ENCODE results near the gene FYCO1.

Gene FYCO1

GRCh38 chr3:46025139-46025538 is 29.5 kb upstream of the FYCO1 start:
- DNase-seq (no peak), ATAC-seq (ENCODE audit: insufficient read depth, low read depth) (no peak)
- H3K27ac ChIP-seq (ENCODE audit: low read length): no peak overlapping the region
- no peak overlapping the region for H2AFZ ChIP-seq (ENCODE audit: low read depth, low read length)
- H3K4me2 ChIP-seq (ENCODE audit: insufficient read depth, low read length): no peak overlapping the region
- H3K9me3 ChIP-seq (ENCODE audit: insufficient read depth, low read length, severe bottlenecking): peaks cover 25% of the 10 kb centered on the region
- H3K4me3 ChIP-seq (ENCODE audit: low read depth in 1 of 2, low read length in 2 of 2): no peak overlapping the region
- no peaks in the 10 kb centered on the region for H3K36me3 ChIP-seq (ENCODE audit: insufficient read depth, low read length)
- TF ChIP-seq CTCF (IDR thresholded peaks at IDR 0.05; ENCODE audit: borderline replicate concordance, extremely low read depth, low read length, poor library complexity, severe bottlenecking) (no peak), EZH2 (IDR thresholded peaks at IDR 0.05; ENCODE audit: borderline replicate concordance, low read depth, low read length, severe bottlenecking) (no peak)
- no peaks in the 10 kb centered on the region for H3K4me1 ChIP-seq (ENCODE audit: insufficient read depth, low read length)
- H3K9ac ChIP-seq (ENCODE audit: low read depth, low read length): no peak overlapping the region
- no peaks in the 10 kb centered on the region for H3K27me3 ChIP-seq (ENCODE audit: insufficient read depth, low read length, poor library complexity)
- no peaks in the 10 kb centered on the region for H4K20me1 ChIP-seq (ENCODE audit: insufficient read depth, low read length)
- H3K79me2 ChIP-seq (ENCODE audit: insufficient read depth, low read length): no peaks in the 10 kb centered on the region

- Histone ChIP-seq H3K9ac (ENCODE audit: low read depth, low read length) (no peak overlapping the region), H3K9me3 (ENCODE audit: insufficient read depth, low read length, severe bottlenecking) (peaks cover 20% of the 10 kb centered on the region), H3K27me3 (ENCODE audit: insufficient read depth, low read length, poor library complexity) (no peaks in the 10 kb centered on the region), H3K4me2 (ENCODE audit: insufficient read depth, low read length) (no peak overlapping the region), H3K4me3 (ENCODE audit: low read depth in 1 of 2, low read length in 2 of 2) (no peak overlapping the region), H2AFZ (ENCODE audit: low read depth, low read length) (no peak overlapping the region), H3K36me3 (ENCODE audit: insufficient read depth, low read length) (no peaks in the 10 kb centered on the region), H4K20me1 (ENCODE audit: insufficient read depth, low read length) (no peaks in the 10 kb centered on the region), H3K79me2 (ENCODE audit: insufficient read depth, low read length) (no peaks in the 10 kb centered on the region), H3K27ac (ENCODE audit: low read length) (no peak overlapping the region), H3K4me1 (ENCODE audit: insufficient read depth, low read length) (no peaks in the 10 kb centered on the region)
- ATAC-seq (ENCODE audit: insufficient read depth, low read depth) (no peak), DNase-seq (no peak)
- no peak for TF ChIP-seq CTCF (IDR thresholded peaks at IDR 0.05; ENCODE audit: borderline replicate concordance, extremely low read depth, low read length, poor library complexity, severe bottlenecking)
Measured at GRCh38 chr3:46024131-46024530, 28.5 kb upstream of the FYCO1 start.

GRCh38 chr3:46022909-46023785 is 27.5 kb upstream of the FYCO1 start:
- Histone ChIP-seq H3K4me1 (ENCODE audit: insufficient read depth, low read length) (no peaks in the 10 kb centered on the region), H3K4me3 (ENCODE audit: low read depth in 1 of 2, low read length in 2 of 2) (no peak overlapping the region), H3K9me3 (ENCODE audit: insufficient read depth, low read length, severe bottlenecking) (peaks cover 12% of the 10 kb centered on the region), H2AFZ (ENCODE audit: low read depth, low read length) (no peak overlapping the region), H3K27ac (ENCODE audit: low read length) (no peak overlapping the region), H3K9ac (ENCODE audit: low read depth, low read length) (no peak overlapping the region), H3K79me2 (ENCODE audit: insufficient read depth, low read length) (no peaks in the 10 kb centered on the region), H4K20me1 (ENCODE audit: insufficient read depth, low read length) (no peaks in the 10 kb centered on the region), H3K4me2 (ENCODE audit: insufficient read depth, low read length) (no peak overlapping the region), H3K36me3 (ENCODE audit: insufficient read depth, low read length) (no peaks in the 10 kb centered on the region), H3K27me3 (ENCODE audit: insufficient read depth, low read length, poor library complexity) (no peaks in the 10 kb centered on the region)
- DNase-seq: no peak
- TF ChIP-seq EZH2 (IDR thresholded peaks at IDR 0.05; ENCODE audit: borderline replicate concordance, low read depth, low read length, severe bottlenecking) (no peak), CTCF (IDR thresholded peaks at IDR 0.05; ENCODE audit: borderline replicate concordance, extremely low read depth, low read length, poor library complexity, severe bottlenecking) (no peak)
- ATAC-seq (ENCODE audit: insufficient read depth, low read depth): no peak

All from DND-41 (cell line).